GM19372 (cell line): ENCODE measurements around the gene TAT.
"Not testable (repeated sequence)": the region's sequence is repeated elsewhere in the genome, so short reads cannot be mapped to it uniquely, and the experiment has no call there.

ENCODE experiments used
- ATAC-seq: cut with Tn5 transposase; IDR thresholded peaks from one replicate; pipeline ENCODE4 v1.9.1; 2021; ENCODE audit warnings: mild to moderate bottlenecking, low read depth, moderate library complexity; ENCODE audit not compliant: unreplicated experiment

Gene TAT

GRCh38 chr16:71585318-71585703 is 8.4 kb upstream of the TAT start:
- ATAC-seq: no peak

- no peak for ATAC-seq
These were observed 7.8 kb upstream of the TAT start for GRCh38 chr16:71584543-71585317.

GRCh38 chr16:71582553-71582848 is 5.6 kb upstream of the TAT start:
- not testable (repeated sequence) for ATAC-seq

GRCh38 chr16:71574702-71575101 is 2.2 kb downstream of the TAT start:
- ATAC-seq: no peak

DNA sequence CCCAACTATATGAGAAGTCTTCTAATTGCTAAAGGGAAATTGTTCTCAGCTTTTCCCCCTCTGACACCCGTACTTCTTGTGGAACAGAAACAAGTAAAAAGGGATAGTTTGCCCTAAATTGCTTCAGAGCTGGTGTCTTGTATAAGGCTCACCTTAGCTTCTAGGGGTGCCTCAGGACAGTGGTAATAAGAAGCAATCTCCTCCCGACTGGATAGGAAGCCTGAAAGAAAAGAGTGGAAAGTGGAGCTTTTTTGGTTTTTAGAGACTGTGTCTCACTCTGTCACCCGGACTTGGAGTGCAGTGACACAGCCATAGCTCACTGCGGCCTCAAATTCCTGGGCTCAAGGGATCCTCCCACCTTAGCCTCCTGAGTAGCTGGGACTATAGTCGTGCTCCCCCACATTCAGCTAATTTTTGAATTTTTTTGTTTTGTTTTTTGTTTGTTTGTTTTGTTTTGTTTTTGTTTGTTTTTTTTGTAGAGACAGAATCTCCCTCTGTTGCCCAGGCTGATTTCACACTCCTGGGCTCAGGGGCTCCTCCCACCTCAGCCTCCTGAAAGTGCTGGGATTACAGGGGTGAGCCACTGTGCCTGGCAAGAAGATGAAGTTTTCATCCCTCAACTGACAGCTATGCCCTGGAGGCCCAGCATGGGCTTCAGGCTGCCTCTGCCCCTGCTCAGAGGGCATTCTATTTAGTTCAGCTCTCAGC is 3.4 kb downstream of the TAT start:
- ATAC-seq: no peak

GRCh38 chr16:71572497-71573116 is 4.3 kb downstream of the TAT start:
- no peak for ATAC-seq

DNA sequence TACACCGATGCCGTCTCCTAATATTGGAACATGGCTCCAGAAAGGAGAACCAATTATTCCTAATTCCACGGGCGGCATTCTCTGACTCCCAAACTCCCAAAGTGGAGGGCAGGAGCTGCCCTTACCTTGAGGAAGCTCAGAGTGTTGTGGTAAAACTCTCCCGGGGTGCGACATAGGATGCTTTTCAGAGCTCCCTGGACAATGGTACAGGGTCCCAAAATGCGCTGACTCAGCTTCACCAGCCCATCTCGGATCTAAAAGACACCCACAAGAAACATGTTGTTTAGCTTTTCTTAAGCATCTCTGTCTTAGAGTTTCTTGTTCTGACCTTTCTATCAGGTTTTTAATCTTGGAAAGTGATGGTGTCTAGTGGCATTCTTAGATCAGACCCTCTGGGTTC is 6.7 kb downstream of the TAT start:
- ATAC-seq: no peak

DNA sequence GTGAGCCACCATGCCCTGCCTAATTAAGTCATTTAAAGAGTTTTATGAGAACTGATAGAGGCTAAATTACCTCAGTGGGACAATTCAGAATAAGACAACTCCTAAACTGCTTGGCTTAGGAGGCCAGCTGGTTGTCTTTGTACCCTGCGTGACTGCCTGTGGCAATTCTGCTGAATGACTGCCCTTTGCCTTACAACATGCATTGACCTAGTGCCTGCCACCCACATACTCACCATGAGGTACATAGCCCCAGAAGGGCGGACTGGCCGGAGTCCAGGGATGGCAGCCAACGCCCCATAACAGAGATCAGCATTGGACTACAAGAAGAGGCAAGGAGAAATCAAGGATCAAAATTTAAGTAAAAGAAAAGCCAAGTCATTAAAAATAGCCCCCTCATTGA is 7.3 kb downstream of the TAT start:
- no peak for ATAC-seq

DNA sequence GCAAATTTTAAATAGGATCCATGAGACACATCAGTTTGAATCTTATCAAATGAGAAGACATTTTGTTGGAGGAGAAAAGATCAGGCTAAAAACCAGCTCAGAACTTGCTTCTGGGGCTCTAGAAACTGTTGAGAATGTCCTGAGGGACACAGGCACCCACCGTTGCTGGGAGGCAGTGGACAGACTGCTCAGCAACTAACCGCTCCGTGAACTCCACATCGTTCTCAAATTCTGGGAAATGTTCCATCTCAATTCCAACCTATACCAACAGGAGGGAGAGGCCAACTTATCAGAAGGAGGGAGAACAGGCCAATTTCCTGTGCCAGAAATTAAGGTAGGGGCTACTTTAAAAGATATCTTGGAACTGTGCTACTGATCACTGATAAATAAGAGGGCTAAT is 8.3 kb downstream of the TAT start:
- ATAC-seq: no peak

- no peak for ATAC-seq
These were observed 9.0 kb downstream of the TAT start for GRCh38 chr16:71567931-71568330.

GRCh38 chr16:71565812-71566700 is 10.8 kb downstream of the TAT start:
- ATAC-seq: no peak

DNA sequence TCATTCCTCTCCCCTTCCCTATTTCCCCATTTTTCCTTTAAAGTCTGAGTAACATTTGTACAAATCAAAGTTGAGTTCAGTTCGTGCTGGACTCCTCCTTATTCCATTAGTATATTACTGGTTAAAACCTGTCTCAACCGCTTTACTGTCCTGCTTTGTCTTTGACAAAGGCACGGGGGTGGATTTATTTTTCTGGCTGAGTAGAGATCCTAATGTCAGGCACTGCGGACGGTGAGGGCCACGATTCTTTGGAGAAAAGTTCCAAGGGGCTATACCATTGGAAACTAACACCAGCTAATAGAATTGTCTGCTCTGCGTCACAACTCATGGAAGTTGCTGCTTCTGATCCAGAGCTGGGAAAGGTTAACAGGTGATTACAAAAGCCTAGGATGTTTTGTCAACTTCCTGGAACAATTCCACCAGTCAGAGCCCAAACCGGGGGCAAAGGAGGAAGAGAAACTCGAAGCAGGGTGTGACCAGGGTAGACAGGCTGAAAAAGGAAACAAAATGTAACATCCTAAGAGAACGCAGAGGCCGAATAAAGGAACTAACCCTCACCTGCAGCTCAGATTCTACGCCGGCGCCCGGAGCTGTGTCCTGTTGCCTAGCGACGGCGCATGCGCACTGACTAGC is 12.4 kb downstream of the TAT start:
- no peak for ATAC-seq

DNA sequence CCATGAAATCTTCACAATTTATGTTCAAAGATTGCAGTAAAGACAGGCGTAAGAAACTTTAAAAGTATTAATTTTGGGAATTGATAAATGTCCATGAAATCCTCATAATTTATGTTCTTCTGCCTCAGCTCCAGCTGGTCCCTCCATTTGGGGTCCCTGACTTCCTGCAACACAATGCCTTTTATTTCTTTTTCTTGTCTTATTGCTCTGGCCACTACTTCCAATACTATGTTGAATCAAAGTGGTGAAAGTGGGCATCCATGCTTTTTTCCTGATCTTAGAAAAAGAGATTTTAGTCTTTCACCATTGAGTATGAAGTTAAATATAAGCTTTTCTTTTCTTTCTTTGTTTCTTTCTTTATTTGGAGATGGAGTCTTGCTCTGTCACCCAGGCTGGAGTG is 14.3 kb downstream of the TAT start:
- ATAC-seq: no peak

DNA sequence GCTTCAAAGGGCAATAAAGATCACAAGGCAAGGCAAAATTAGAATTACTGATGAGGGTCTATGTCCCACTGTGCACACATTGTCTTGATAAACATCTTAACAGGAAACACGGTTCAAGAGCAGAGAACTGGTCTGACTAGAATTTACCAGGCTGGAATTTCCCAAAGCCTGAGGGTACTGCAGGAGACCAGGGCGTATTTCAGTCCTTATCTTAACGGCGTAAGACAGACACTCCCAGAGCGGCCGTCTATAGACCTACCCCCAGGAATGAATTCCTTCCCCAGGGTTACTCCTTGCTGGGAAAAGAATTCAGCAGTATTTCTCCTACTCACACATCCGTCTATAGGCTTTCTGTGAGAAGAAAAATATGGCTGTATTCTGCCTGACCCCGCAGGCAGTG is 15.0 kb downstream of the TAT start:
- ATAC-seq: not testable (repeated sequence)

DNA sequence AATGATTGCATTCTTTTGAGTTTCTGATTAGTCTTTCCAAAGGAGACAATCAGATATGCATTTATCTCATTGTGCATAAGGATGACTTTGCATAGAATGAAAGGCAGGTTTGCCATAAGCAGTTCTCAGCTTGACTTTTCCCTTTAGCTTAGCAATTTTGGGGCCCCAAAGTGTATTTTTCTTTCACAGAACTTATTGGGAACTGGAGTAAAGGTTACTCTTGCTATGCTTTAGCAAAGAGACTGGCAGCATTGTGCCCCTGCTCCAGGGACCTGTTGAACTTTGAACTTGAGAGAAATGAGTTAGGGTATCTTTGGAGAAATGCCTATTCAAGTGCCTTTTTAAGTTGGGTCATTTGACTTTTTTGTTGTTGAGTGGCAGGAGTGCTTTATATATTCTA is 17.0 kb downstream of the TAT start:
- no peak for ATAC-seq

DNA sequence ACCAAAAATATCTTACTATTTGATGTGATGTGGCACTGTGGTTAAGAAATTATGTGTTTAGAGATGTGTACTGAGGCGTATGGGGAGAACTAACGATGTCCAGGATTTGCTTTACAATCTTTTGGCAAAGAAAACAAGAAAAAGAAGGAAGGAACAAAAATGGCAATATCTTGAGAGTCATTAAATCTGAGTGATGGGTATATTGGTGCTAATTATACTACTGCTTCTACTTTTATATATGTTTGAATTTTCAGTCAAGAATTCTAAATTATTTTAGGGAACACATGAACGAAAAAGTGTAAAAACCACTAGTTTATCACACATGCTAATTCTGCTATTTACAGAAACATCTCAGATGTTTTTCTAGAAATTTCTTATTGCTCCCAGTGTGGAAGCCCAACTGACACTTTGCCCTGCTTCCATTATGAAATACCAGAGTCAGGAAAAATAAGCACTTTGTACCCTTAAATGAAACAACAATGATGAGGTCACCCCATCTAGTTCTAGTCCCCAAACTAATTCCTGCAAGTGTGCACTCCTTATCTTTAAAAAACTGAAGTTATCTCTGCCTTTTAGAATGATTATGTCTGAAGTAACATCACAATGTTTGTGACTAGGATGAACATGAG is 18.8 kb downstream of the TAT start:
- no peak for ATAC-seq

- no peak for ATAC-seq
These were observed 19.6 kb downstream of the TAT start for GRCh38 chr16:71557299-71557698.

- no peak for ATAC-seq
These were observed 21.5 kb downstream of the TAT start for GRCh38 chr16:71555230-71555891.

DNA sequence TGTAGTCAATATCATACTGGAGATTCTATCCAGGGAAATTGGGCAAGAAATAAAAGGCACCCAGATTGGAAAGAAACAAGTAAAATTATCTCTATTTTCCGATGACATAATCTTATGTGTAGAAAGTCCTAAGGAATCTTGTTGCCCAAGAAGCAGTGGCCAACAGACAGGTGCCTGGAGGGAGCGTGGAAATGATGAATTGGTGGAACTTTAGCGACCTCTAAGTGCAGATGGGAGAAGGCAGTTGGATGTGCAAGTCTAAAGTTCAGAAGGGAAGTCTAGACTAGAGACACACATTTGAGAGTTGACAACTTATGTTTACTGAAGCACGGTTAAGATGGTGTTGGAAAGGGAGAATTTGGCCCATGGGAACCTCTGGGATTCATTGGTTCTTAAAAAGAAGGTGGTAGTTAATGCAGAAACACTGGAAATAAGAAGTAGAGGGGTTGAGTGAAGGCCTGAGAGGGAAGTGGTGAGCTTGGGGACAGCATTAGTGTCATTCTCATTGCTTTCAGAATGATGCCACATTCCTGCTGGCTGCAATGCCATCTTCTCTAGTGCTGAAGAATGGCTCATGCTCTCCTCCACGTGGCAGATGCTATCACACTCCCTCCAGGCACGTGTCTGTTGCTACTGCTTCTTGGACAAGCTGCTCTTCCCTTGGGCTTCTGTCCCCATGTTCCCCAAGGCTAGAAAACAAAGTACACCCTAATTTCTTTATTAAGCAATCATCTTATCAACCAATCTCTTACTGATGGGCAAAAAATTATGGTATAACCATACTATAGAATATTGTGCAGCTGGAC is 24.0 kb downstream of the TAT start:
- no peak for ATAC-seq
